Measurements from ENCODE around the gene PPP2R2B. TPM values are rescaled to one million over a fixed set of nuclear protein-coding genes. Genes with fewer than 3 reads are reported as not detected.

PPP2R2B gene
- total RNA-seq, 1 experiment from 2014 or later = not detected

DNA sequence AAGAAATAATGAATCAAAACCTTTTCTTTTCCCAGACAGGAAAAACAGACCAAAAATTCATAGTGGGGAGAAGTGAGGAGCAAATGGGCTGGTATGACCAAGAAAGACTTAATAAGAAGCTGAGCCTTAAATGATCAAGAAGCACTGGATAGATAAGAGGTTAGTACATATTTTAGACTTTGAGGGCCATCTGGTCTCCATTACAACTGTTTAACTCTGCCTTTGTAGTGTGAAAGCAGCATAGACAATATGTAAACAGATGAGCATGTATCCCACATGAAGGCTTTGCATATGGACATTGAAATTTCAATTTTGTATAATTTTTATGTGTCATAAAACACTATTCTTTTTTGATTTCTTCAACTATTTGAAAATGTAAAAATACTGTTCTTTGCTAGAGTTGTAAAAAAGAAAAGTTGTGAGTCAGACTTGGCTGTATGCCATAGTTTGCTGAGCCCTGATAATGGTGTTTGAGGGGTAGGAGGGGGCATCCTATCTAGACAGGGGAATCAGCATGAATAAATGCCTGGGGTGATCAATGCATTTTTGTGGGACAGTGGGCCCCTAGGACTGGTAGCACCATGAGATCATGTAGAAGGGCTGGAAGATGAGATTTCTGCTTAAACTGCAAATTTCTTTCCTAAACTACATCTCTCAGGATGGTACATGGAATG lies 270.8 kb downstream of the PPP2R2B start:
- H3K4me3 ChIP-seq (ENCODE audit: low read depth, low read length, poor library complexity, severe bottlenecking) = no peak overlapping the region
- no peak overlapping the region for H3K27ac ChIP-seq (ENCODE audit: low read depth, low read length, poor library complexity, severe bottlenecking)
- H3K36me3 ChIP-seq (ENCODE audit: insufficient read depth, low read length, poor library complexity, severe bottlenecking) = no peaks in the 10 kb centered on the region
- no peak for TF ChIP-seq EZH2 (IDR thresholded peaks at IDR 0.05; ENCODE audit: borderline replicate concordance, low read depth, low read length, poor library complexity, severe bottlenecking)
- TF ChIP-seq, protein P1, sequence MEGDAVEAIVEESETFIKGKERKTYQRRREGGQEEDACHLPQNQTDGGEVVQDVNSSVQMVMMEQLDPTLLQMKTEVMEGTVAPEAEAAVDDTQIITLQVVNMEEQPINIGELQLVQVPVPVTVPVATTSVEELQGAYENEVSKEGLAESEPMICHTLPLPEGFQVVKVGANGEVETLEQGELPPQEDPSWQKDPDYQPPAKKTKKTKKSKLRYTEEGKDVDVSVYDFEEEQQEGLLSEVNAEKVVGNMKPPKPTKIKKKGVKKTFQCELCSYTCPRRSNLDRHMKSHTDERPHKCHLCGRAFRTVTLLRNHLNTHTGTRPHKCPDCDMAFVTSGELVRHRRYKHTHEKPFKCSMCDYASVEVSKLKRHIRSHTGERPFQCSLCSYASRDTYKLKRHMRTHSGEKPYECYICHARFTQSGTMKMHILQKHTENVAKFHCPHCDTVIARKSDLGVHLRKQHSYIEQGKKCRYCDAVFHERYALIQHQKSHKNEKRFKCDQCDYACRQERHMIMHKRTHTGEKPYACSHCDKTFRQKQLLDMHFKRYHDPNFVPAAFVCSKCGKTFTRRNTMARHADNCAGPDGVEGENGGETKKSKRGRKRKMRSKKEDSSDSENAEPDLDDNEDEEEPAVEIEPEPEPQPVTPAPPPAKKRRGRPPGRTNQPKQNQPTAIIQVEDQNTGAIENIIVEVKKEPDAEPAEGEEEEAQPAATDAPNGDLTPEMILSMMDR (conservative IDR thresholded peaks at IDR 0.05; ENCODE audit: low read depth, low read length) = no peak
- peaks cover 35% of the 10 kb centered on the region for H3K27me3 ChIP-seq (replicated peaks; ENCODE audit: insufficient read depth, low read depth, low read length, poor library complexity)
- BruUV-seq (replicated peaks) = no TSS peak
- ChIA-PET CTCF (no interaction called here), POLR2A (ENCODE audit: low non-redundant PET) (no interaction called here)
- no peaks in the 10 kb centered on the region for H3K9me3 ChIP-seq (ENCODE audit: low read depth, low read length, poor library complexity, severe bottlenecking)
- no peaks in the 10 kb centered on the region for H3K4me1 ChIP-seq (ENCODE audit: insufficient read depth, low read length, poor library complexity, severe bottlenecking)
- intact Hi-C loops (cut with micrococcal nuclease; ENCODE audit: unreplicated experiment) = no loop called here
- no peak for DNase-seq (ENCODE audit: low spot score)

DNA sequence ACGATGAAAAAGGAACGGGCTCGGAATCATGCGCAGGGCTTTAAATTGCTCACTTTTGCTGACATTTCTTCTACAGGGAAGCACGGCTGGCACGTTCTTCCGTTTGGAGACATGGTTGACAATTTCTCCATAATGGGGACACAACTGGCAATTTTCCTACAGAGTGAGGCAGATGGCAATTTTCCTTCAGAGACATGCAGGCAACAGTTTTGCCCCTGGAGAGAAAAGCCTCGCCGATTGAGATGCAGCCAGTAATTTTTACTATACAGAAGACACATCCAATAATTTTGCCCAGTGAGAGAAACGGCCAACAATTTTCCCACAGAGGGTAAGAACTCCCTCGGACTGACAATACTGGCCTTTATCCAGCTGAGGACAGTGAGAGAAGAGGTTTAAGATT lies 271.7 kb downstream of the PPP2R2B start:
- Histone ChIP-seq H3K36me3 (ENCODE audit: insufficient read depth, low read length, poor library complexity, severe bottlenecking) (no peaks in the 10 kb centered on the region), H3K27ac (ENCODE audit: low read depth, low read length, poor library complexity, severe bottlenecking) (no peak overlapping the region), H3K4me1 (ENCODE audit: insufficient read depth, low read length, poor library complexity, severe bottlenecking) (no peaks in the 10 kb centered on the region), H3K27me3 (replicated peaks; ENCODE audit: insufficient read depth, low read depth, low read length, poor library complexity) (peaks cover 42% of the 10 kb centered on the region), H3K4me3 (ENCODE audit: low read depth, low read length, poor library complexity, severe bottlenecking) (no peak overlapping the region), H3K9me3 (ENCODE audit: low read depth, low read length, poor library complexity, severe bottlenecking) (no peaks in the 10 kb centered on the region)
- no peak for TF ChIP-seq EZH2 (IDR thresholded peaks at IDR 0.05; ENCODE audit: borderline replicate concordance, low read depth, low read length, poor library complexity, severe bottlenecking)
- POLR2A ChIA-PET (ENCODE audit: low non-redundant PET) = no interaction called here
- DNase-seq (ENCODE audit: low spot score) = no peak
- intact Hi-C loops (cut with micrococcal nuclease; ENCODE audit: unreplicated experiment) = no loop called here
- no TSS peak for BruUV-seq (replicated peaks)
- CTCF ChIA-PET = no interaction called here

DNA sequence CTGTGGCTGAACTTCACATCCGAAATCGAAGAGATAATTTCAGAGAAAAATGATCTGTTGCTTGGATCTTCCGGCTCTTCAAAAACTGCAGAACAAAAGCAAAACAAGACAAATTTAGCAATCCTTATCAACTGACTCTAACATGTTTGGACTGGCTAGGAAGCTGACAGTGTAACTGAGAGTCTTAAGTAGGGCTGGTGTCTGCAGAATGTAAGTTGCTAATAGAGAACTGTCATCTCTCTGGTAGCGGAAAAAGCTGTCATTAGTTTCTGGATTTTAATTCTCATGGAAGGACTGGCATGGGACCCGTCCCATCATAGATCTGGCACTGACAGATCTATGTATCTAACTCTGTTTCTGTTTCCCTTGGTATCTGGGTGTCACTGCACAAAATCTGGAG lies 278.2 kb downstream of the PPP2R2B start:
- ChIA-PET CTCF (no interaction called here), POLR2A (ENCODE audit: low non-redundant PET) (no interaction called here)
- H3K36me3 ChIP-seq (ENCODE audit: insufficient read depth, low read length, poor library complexity, severe bottlenecking) = no peaks in the 10 kb centered on the region
- no TSS peak for BruUV-seq (replicated peaks)
- intact Hi-C loops (cut with micrococcal nuclease; ENCODE audit: unreplicated experiment) = no loop called here
- no peak overlapping the region for H3K27ac ChIP-seq (ENCODE audit: low read depth, low read length, poor library complexity, severe bottlenecking)
- peaks cover 86% of the 10 kb centered on the region for H3K27me3 ChIP-seq (replicated peaks; ENCODE audit: insufficient read depth, low read depth, low read length, poor library complexity)
- H3K4me1 ChIP-seq (ENCODE audit: insufficient read depth, low read length, poor library complexity, severe bottlenecking) = no peaks in the 10 kb centered on the region
- H3K9me3 ChIP-seq (ENCODE audit: low read depth, low read length, poor library complexity, severe bottlenecking) = no peaks in the 10 kb centered on the region
- no peak for TF ChIP-seq EZH2 (IDR thresholded peaks at IDR 0.05; ENCODE audit: borderline replicate concordance, low read depth, low read length, poor library complexity, severe bottlenecking)
- TF ChIP-seq, protein P1 (conservative IDR thresholded peaks at IDR 0.05; ENCODE audit: low read depth, low read length) = no peak
- no peak overlapping the region for H3K4me3 ChIP-seq (ENCODE audit: low read depth, low read length, poor library complexity, severe bottlenecking)
- no peak for DNase-seq (ENCODE audit: low spot score)

DNA sequence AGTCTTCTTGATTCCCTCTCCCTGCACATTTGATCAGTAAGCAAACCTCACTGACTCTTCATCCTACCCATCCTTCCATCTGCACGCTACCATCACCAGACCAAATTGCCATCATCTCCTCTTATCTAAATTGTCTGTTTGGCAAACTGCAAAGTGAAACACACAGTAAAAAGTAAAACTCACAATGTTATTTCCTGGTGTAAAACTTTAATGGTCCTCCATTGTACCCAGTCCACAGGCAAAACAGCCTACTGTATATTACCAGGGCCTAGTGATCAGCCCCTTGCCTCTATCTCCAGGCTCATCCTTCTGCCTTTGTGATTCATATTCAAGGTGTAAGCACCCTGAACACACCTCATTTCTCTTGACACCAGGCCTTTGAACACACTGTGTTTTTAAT lies 279.3 kb downstream of the PPP2R2B start:
- Histone ChIP-seq H3K27me3 (replicated peaks; ENCODE audit: insufficient read depth, low read depth, low read length, poor library complexity) (peaks cover 94% of the 10 kb centered on the region), H3K4me1 (ENCODE audit: insufficient read depth, low read length, poor library complexity, severe bottlenecking) (no peaks in the 10 kb centered on the region), H3K9me3 (ENCODE audit: low read depth, low read length, poor library complexity, severe bottlenecking) (no peaks in the 10 kb centered on the region), H3K36me3 (ENCODE audit: insufficient read depth, low read length, poor library complexity, severe bottlenecking) (no peaks in the 10 kb centered on the region), H3K27ac (ENCODE audit: low read depth, low read length, poor library complexity, severe bottlenecking) (no peak overlapping the region), H3K4me3 (ENCODE audit: low read depth, low read length, poor library complexity, severe bottlenecking) (no peak overlapping the region)
- CTCF ChIA-PET = no interaction called here
- POLR2A ChIA-PET (ENCODE audit: low non-redundant PET) = no interaction called here
- TF ChIP-seq EZH2 (IDR thresholded peaks at IDR 0.05; ENCODE audit: borderline replicate concordance, low read depth, low read length, poor library complexity, severe bottlenecking) = no peak
- TF ChIP-seq, protein P1 (conservative IDR thresholded peaks at IDR 0.05; ENCODE audit: low read depth, low read length) = no peak
- BruUV-seq (replicated peaks) = no TSS peak
- intact Hi-C loops (cut with micrococcal nuclease; ENCODE audit: unreplicated experiment) = no loop called here
- DNase-seq (ENCODE audit: low spot score) = no peak
